ENCODE results near the gene TMEM223. TPM values are rescaled to one million over a fixed set of nuclear protein-coding genes. Genes with fewer than 3 reads are reported as not detected.
"Not testable (repeated sequence)": the region's sequence is repeated elsewhere in the genome, so short reads cannot be mapped to it uniquely, and the experiment has no call there.

Gene TMEM223
- total RNA-seq, 2 experiments from 2014 or later = 14.0 to 15.2 TPM

GRCh38 chr11:62789576-62789975, 2.2 kb downstream of the TMEM223 start:
- Mint-ChIP-seq H3K4me3 (peak overlapping the region; percentile 92), H3K27ac (peak overlapping the region; percentile 97), H3K4me1 (peaks cover 43% of the 10 kb centered on the region), H3K36me3 (peaks cover 19% of the 10 kb centered on the region), H3K9me3 (no peaks in the 10 kb centered on the region), H3K27me3 (no peaks in the 10 kb centered on the region)
- ATAC-seq (ENCODE audit: low read depth) = no peak
- POLR2A ChIA-PET = interaction anchor here (1.1 to 9.1 kb wide), 14 partner anchors 11 to 198 kb away, joined by 3 to 247 read pairs (median 8); partner anchors contain the start of genes HNRNPUL2, LBHD1, NXF1 and SLC3A2
- no peak for DNase-seq

GRCh38 chr11:62788991-62789390, 2.8 kb downstream of the TMEM223 start:
- H3K27me3 Mint-ChIP-seq = no peaks in the 10 kb centered on the region
- ATAC-seq (ENCODE audit: low read depth) (no peak), DNase-seq (no peak)
- H3K36me3 Mint-ChIP-seq = peaks cover 15% of the 10 kb centered on the region
- POLR2A ChIA-PET = interaction anchor here (0.7 to 9.1 kb wide), 15 partner anchors 11 to 869 kb away, joined by 3 to 247 read pairs (median 10); partner anchors contain the start of genes HNRNPUL2, LBHD1, NXF1 and SLC3A2
- peak overlapping the region; percentile 97 for H3K27ac Mint-ChIP-seq
- peak overlapping the region; percentile 92 for H3K4me3 Mint-ChIP-seq
- no peaks in the 10 kb centered on the region for H3K9me3 Mint-ChIP-seq
- H3K4me1 Mint-ChIP-seq = peaks cover 43% of the 10 kb centered on the region

- DNase-seq = peak; percentile 93
- ATAC-seq (ENCODE audit: low read depth) = peak; percentile 73
- Mint-ChIP-seq H3K27ac (peak within 1 kb of the TSS; percentile 97), H3K27me3 (no peaks in the 10 kb centered on the region), H3K9me3 (no peaks in the 10 kb centered on the region), H3K4me1 (peaks cover 38% of the 10 kb centered on the region), H3K36me3 (peaks cover 11% of the 10 kb centered on the region), H3K4me3 (peak within 1 kb of the TSS; percentile 92)
- POLR2A ChIA-PET = interaction anchor here (0.6 to 9.1 kb wide), 37 partner anchors 10 to 213 kb away, joined by 3 to 247 read pairs (median 5); partner anchors contain the start of genes BSCL2, C11orf98, CSKMT and GNG3
Observed at GRCh38 chr11:62787005-62787759, 4.6 kb downstream of the TMEM223 start, which contains the start of gene TMEM179B. Gene TMEM179B (plus strand): TSS chr11:62787402. CDS start chr11:62787432, 30 bp downstream.

- ATAC-seq (ENCODE audit: low read depth) (peak; percentile 66), DNase-seq (peak; percentile 92)
- Mint-ChIP-seq H3K4me3 (peak overlapping the region; percentile 88), H3K27me3 (no peaks in the 10 kb centered on the region), H3K4me1 (peaks cover 34% of the 10 kb centered on the region), H3K9me3 (no peaks in the 10 kb centered on the region), H3K36me3 (peaks cover 8% of the 10 kb centered on the region), H3K27ac (peak overlapping the region; percentile 88)
- POLR2A ChIA-PET = interaction anchor here (0.6 to 9.1 kb wide), 28 partner anchors 10 to 212 kb away, joined by 3 to 247 read pairs (median 10); partner anchors contain the start of genes BSCL2, C11orf98, CSKMT and GNG3
Observed at GRCh38 chr11:62786318-62787004, 5.3 kb downstream of the TMEM223 start.

GRCh38 chr11:62782753-62783152, 9.1 kb downstream of the TMEM223 start:
- H3K27ac Mint-ChIP-seq = peak overlapping the region; percentile 7
- H3K4me3 Mint-ChIP-seq = no peak overlapping the region
- no peaks in the 10 kb centered on the region for H3K27me3 Mint-ChIP-seq
- POLR2A ChIA-PET = interaction anchor here (0.6 kb wide), 1 partner anchor 191 kb away, joined by 4 read pairs; no protein-coding TSS in a partner anchor
- H3K9me3 Mint-ChIP-seq = no peaks in the 10 kb centered on the region
- DNase-seq (no peak), ATAC-seq (ENCODE audit: low read depth) (no peak)
- H3K4me1 Mint-ChIP-seq = peaks cover 8% of the 10 kb centered on the region
- H3K36me3 Mint-ChIP-seq = peaks cover 3% of the 10 kb centered on the region

- ATAC-seq (ENCODE audit: low read depth) (no peak), DNase-seq (no peak)
- Mint-ChIP-seq H3K27ac (peak overlapping the region; percentile 49), H3K4me1 (peaks cover 9% of the 10 kb centered on the region), H3K9me3 (no peaks in the 10 kb centered on the region), H3K4me3 (no peak overlapping the region), H3K36me3 (peaks cover 8% of the 10 kb centered on the region), H3K27me3 (no peaks in the 10 kb centered on the region)
- POLR2A ChIA-PET = interaction anchor here (1.3 kb wide), 1 partner anchor 28 kb away, joined by 3 read pairs; no protein-coding TSS in a partner anchor
Observed at GRCh38 chr11:62778441-62778840, 13.4 kb downstream of the TMEM223 start.

GRCh38 chr11:62777389-62777788, 14.4 kb downstream of the TMEM223 start:
- POLR2A ChIA-PET = interaction anchor here (0.7 to 4.3 kb wide), 5 partner anchors 8 to 166 kb away, joined by 3 to 23 read pairs (median 4); partner anchors contain the start of gene LBHD1
- Mint-ChIP-seq H3K9me3 (no peaks in the 10 kb centered on the region), H3K4me3 (no peak overlapping the region), H3K4me1 (peaks cover 9% of the 10 kb centered on the region), H3K36me3 (peaks cover 8% of the 10 kb centered on the region), H3K27me3 (no peaks in the 10 kb centered on the region), H3K27ac (peak overlapping the region; percentile 75)
- no peak for DNase-seq
- ATAC-seq (ENCODE audit: low read depth) = no peak

GRCh38 chr11:62775646-62776045, 16.2 kb downstream of the TMEM223 start:
- no peak overlapping the region for H3K27ac Mint-ChIP-seq
- peaks cover 8% of the 10 kb centered on the region for H3K36me3 Mint-ChIP-seq
- POLR2A ChIA-PET = interaction anchor here (1.2 to 4.3 kb wide), 4 partner anchors 10 to 103 kb away, joined by 4 to 23 read pairs (median 10); partner anchors contain the start of genes LBHD1 and WDR74
- no peak for ATAC-seq (ENCODE audit: low read depth)
- H3K27me3 Mint-ChIP-seq = no peaks in the 10 kb centered on the region
- no peak for DNase-seq
- H3K4me1 Mint-ChIP-seq = peaks cover 10% of the 10 kb centered on the region
- H3K9me3 Mint-ChIP-seq = no peaks in the 10 kb centered on the region
- H3K4me3 Mint-ChIP-seq = no peak overlapping the region

GRCh38 chr11:62774407-62774806, 17.4 kb downstream of the TMEM223 start:
- POLR2A ChIA-PET = interaction anchor here (0.6 to 4.3 kb wide), 8 partner anchors 11 to 107 kb away, joined by 3 to 23 read pairs (median 4); partner anchors contain the start of genes LBHD1, POLR2G, SLC3A2 and WDR74
- Mint-ChIP-seq H3K4me3 (no peak overlapping the region), H3K9me3 (no peaks in the 10 kb centered on the region), H3K27ac (no peak overlapping the region), H3K4me1 (peaks cover 18% of the 10 kb centered on the region), H3K27me3 (no peaks in the 10 kb centered on the region), H3K36me3 (peaks cover 8% of the 10 kb centered on the region)
- ATAC-seq (ENCODE audit: low read depth) (no peak), DNase-seq (no peak)

- Mint-ChIP-seq H3K27me3 (no peaks in the 10 kb centered on the region), H3K4me1 (peaks cover 13% of the 10 kb centered on the region), H3K27ac (peak within 1 kb of the TSS; percentile 94), H3K9me3 (no peaks in the 10 kb centered on the region), H3K36me3 (peaks cover 6% of the 10 kb centered on the region), H3K4me3 (peak within 1 kb of the TSS; percentile 92)
- DNase-seq (peak; percentile 95), ATAC-seq (ENCODE audit: low read depth) (peak; percentile 83)
- POLR2A ChIA-PET = interaction anchor here (0.7 to 3.9 kb wide), 14 partner anchors 10 to 110 kb away, joined by 3 to 47 read pairs (median 6); partner anchors contain the start of genes C11orf98, CSKMT, HNRNPUL2 and POLR2G
Observed at GRCh38 chr11:62771144-62772021, 20.4 kb downstream of the TMEM223 start, which contains the start of gene TAF6L. Gene TAF6L (plus strand): TSS chr11:62771396. CDS start chr11:62775784, 4,388 bp downstream.

- H3K4me1 Mint-ChIP-seq = peaks cover 13% of the 10 kb centered on the region
- H3K4me3 Mint-ChIP-seq = peak overlapping the region; percentile 92
- peak; percentile 55 for DNase-seq
- H3K27me3 Mint-ChIP-seq = no peaks in the 10 kb centered on the region
- peaks cover 4% of the 10 kb centered on the region for H3K36me3 Mint-ChIP-seq
- no peak for ATAC-seq (ENCODE audit: low read depth)
- peak overlapping the region; percentile 94 for H3K27ac Mint-ChIP-seq
- no peaks in the 10 kb centered on the region for H3K9me3 Mint-ChIP-seq
- POLR2A ChIA-PET = interaction anchor here (0.7 to 3.9 kb wide), 12 partner anchors 9 to 110 kb away, joined by 3 to 47 read pairs (median 10); partner anchors contain the start of genes C11orf98, CSKMT, HNRNPUL2 and POLR2G
Observed at GRCh38 chr11:62770778-62771143, 21.0 kb downstream of the TMEM223 start.

GRCh38 chr11:62760867-62761227, 31.0 kb downstream of the TMEM223 start:
- H3K4me1 Mint-ChIP-seq = peaks cover 12% of the 10 kb centered on the region
- not testable (repeated sequence) for H3K9me3 Mint-ChIP-seq; ATAC-seq (ENCODE audit: low read depth); DNase-seq; H3K27me3 Mint-ChIP-seq; H3K36me3 Mint-ChIP-seq
- POLR2A ChIA-PET = interaction anchor here (0.9 to 3.4 kb wide), 13 partner anchors 10 to 121 kb away, joined by 3 to 39 read pairs (median 7); partner anchors contain the start of genes C11orf98, CSKMT, HNRNPUL2 and LBHD1
- peak overlapping the region; percentile 89 for H3K27ac Mint-ChIP-seq
- H3K4me3 Mint-ChIP-seq = peak overlapping the region; percentile 91
